Posterior vena cava (tissue), 2 donors: ENCODE measurements around the gene NKD1. TPM values are rescaled to one million over a fixed set of nuclear protein-coding genes. Genes with fewer than 3 reads are reported as not detected.

ENCODE experiments used
- DNase-seq: peaks from one replicate; pipeline ENCODE4 v3.0.0-alpha.2; 2020; ENCODE audit warnings: low spot score
- intact Hi-C, 2 donors: fragments of 100-400 bp; cut with DNase I; formaldehyde crosslinking; loops; one replicate each; pipeline versions ENCODE4 v1.14.1 to v1.14.2; 2022 to 2023
- total RNA-seq, 2 donors: library from RNA; stranded (reverse); fragmentation: NEBNext Ultra II Directional; extraction: Animal tissue kit (Norgen Biotek cat#: 25700); gene quantifications; one replicate each; pipeline ENCODE4 v1.2.1, GENCODE V29; 2021
- donor health status: DM: yes; HTN: yes; CAD: no.
- donor health status: DM: yes; HTN: yes; CAD: no.

Gene NKD1
- total RNA-seq, 2 donors from 2014 or later, result 25.7 to 67.6 TPM

DNA sequence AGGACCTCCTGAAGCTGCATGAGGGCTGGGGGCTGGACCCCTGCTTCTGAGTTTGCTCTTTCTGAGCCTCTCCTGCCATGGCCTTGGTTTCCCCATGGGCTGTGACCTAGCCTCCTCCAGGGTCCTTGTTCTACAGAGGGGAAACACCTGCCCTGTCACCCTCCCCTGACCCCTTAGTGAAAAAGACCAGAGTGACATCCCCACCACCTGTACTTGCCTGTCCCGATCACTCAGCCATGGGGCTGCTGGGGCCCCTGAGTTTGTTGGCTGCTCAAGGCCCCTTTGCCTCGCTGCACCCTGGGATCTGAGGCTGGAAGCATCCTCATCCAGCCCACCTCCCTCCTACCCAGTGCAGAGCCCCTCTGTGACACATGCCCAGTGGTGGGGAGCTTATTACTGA lies 146.0 kb downstream of the NKD1 start:
- no peak for DNase-seq
- intact Hi-C loops, result no loop called here

DNA sequence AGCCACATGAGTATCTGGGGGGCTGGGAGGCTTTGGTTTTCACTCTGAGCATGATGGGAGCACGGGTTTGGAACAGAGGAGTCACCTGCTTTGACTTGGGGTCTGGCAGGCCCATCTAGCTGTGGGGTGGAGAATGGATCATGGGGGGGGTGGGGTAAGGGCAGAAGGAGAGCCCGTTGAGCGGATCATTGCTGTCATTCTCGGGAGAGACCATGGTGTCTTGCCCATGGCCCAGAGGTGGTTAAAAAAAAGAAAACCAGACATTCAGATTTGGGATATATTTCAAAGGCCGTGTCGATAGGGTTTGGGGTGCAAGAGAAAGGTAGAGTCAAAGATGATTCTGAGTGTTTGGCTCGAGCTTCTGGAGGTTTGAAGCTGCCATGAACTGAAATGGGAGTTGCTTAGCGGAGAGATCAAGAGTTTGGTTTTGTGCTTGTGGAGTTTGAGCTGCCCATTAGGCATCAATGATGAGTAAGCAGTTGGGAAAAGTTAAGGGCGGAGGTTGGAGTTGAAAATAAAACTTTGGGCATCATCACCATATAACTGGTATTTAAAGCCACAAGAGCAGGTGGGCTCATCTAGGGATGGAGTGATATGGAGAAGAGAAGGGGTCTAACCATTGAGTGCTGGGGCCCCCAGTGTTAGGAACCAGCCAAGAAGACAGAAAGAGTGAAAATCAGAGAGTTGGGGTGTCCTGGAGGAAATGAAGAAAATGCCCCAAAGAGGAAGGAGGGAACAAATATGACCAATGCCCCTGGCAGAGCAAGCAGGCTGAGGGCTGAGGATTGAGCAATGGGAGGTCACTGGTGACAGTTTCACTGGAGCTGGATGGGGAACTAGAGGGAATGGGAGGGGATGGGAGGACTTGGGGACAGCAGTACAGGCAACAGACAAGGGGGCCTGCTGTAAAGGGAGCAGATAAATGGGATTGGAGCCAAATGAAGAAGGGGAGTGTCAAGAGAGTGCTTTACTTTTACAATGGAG lies 147.1 kb downstream of the NKD1 start:
- intact Hi-C loops, result no loop called here
- no peak for DNase-seq

DNA sequence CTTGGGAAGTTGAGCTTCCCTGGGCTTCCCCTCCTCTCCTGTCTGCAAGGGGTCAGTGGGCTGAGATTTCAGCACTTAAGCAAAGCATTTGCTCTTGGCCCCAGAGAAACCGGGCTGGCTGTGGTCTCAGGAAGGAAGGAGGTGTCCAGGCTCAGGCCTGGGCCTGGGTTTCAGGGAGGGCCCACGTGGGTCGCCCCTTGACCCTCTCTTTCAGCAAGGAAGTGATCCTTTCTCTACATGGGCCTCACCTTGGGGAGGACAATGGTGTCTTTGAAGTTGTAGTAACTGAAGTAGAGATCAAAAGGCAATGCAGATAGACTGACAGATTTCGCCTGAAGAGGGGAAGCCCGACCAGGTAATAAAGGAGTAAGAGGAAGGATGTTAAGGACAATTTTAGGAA lies 147.9 kb downstream of the NKD1 start:
- intact Hi-C loops, result no loop called here
- DNase-seq, result no peak

DNA sequence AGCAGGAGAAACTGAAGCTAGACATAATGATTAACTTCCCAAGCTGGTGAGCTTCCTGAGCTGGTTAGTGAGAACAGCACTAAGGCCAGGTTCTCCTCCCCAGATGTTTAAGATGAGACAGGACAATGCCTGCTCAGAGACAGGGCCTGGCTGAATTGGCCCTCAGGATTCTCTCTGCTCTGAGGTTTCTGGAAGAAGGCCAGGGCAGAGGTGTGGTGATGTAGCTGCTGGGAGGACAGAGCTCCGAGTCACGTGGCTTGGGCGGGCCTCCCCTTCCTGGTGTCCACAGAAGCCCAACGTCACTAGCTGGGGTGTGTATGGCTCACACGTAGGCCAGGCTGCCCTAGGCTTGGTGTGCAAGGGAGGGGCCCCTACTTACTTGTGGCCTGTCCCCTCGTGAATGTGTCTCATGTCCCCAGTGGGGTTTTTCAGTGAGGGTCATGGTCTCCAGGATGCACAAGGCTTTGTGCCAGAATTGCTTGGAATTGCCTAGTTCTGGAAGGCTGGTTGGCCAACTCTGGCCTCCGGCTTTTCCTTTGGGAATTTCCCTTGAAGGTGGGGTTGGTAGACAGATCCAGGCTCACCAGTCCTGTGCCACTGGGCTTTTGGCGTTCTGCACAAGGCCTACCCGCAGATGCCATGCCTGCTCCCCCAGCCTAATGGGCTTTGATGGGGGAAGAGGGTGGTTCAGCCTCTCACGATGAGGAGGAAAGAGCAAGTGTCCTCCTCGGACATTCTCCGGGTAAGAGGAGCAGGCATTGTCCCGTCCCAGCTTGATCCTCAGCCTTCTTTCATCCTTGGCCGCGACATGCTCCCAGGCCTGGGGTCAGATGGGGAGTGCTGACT lies 148.6 kb downstream of the NKD1 start:
- peak; percentile 96 for DNase-seq
- intact Hi-C loops, result no loop called here

GRCh38 chr16:50697421-50697715 lies 149.2 kb downstream of the NKD1 start:
- intact Hi-C loops, result no loop called here
- DNase-seq, result no peak

GRCh38 chr16:50697881-50698767 lies 149.9 kb downstream of the NKD1 start:
- no peak for DNase-seq
- intact Hi-C loops, result no loop called here

Other genes with a start within 250 kb of the NKD1 start
- 10 to 100 TPM; 54.5 to 71.3 TPM for gene BRD7, start 179.4 kb upstream of the NKD1 start, total RNA-seq
- gene SNX20, start 132.9 kb downstream of the NKD1 start, total RNA-seq, result 1 to 10 TPM; 1.8 to 2.7 TPM
- gene NOD2, start 145.2 kb downstream of the NKD1 start, total RNA-seq, result 1 to 10 TPM; 2.9 to 4.5 TPM
- 10 to 100 TPM; 46.9 to 75.8 TPM for gene CYLD, start 193.7 kb downstream of the NKD1 start, total RNA-seq